Measurements from ENCODE around the gene WWC2.

Gene WWC2

GRCh38 chr4:183266371-183266770 lies 167.3 kb downstream of the WWC2 start:
- TF ChIP-seq NFIC (IDR thresholded peaks at IDR 0.05) (no peak), USF1 (IDR thresholded peaks at IDR 0.05) (no peak), TEAD4 (IDR thresholded peaks at IDR 0.05) (no peak), CEBPB (IDR thresholded peaks at IDR 0.05) (no peak), YY1 (IDR thresholded peaks at IDR 0.05; ENCODE audit: low read depth) (no peak), TAF1 (IDR thresholded peaks at IDR 0.05; ENCODE audit: low read depth) (no peak), FOXM1 (IDR thresholded peaks at IDR 0.05; ENCODE audit: borderline replicate concordance, low read depth) (no peak), ZBTB7A (IDR thresholded peaks at IDR 0.05; ENCODE audit: low read depth) (no peak), TCF12 (IDR thresholded peaks at IDR 0.05; ENCODE audit: low read depth) (no peak), CREB1 (IDR thresholded peaks at IDR 0.05; ENCODE audit: low read depth) (no peak), EP300 (IDR thresholded peaks at IDR 0.05; ENCODE audit: borderline replicate concordance) (no peak)
- TF ChIP-seq, protein P1, sequence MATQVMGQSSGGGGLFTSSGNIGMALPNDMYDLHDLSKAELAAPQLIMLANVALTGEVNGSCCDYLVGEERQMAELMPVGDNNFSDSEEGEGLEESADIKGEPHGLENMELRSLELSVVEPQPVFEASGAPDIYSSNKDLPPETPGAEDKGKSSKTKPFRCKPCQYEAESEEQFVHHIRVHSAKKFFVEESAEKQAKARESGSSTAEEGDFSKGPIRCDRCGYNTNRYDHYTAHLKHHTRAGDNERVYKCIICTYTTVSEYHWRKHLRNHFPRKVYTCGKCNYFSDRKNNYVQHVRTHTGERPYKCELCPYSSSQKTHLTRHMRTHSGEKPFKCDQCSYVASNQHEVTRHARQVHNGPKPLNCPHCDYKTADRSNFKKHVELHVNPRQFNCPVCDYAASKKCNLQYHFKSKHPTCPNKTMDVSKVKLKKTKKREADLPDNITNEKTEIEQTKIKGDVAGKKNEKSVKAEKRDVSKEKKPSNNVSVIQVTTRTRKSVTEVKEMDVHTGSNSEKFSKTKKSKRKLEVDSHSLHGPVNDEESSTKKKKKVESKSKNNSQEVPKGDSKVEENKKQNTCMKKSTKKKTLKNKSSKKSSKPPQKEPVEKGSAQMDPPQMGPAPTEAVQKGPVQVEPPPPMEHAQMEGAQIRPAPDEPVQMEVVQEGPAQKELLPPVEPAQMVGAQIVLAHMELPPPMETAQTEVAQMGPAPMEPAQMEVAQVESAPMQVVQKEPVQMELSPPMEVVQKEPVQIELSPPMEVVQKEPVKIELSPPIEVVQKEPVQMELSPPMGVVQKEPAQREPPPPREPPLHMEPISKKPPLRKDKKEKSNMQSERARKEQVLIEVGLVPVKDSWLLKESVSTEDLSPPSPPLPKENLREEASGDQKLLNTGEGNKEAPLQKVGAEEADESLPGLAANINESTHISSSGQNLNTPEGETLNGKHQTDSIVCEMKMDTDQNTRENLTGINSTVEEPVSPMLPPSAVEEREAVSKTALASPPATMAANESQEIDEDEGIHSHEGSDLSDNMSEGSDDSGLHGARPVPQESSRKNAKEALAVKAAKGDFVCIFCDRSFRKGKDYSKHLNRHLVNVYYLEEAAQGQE (IDR thresholded peaks at IDR 0.05; ENCODE audit: low read depth): no peak

GRCh38 chr4:183268556-183268955 lies 169.5 kb downstream of the WWC2 start:
- TF ChIP-seq EGR1 (IDR thresholded peaks at IDR 0.05) (no peak), YY1 (IDR thresholded peaks at IDR 0.05; ENCODE audit: low read depth) (no peak), CREB1 (IDR thresholded peaks at IDR 0.05; ENCODE audit: low read depth) (no peak), CEBPB (IDR thresholded peaks at IDR 0.05) (no peak), TEAD4 (IDR thresholded peaks at IDR 0.05) (no peak), NFIC (IDR thresholded peaks at IDR 0.05) (no peak), TCF12 (IDR thresholded peaks at IDR 0.05; ENCODE audit: low read depth) (no peak), ZBTB7A (IDR thresholded peaks at IDR 0.05; ENCODE audit: low read depth) (no peak), TAF1 (IDR thresholded peaks at IDR 0.05; ENCODE audit: low read depth) (no peak), EP300 (IDR thresholded peaks at IDR 0.05; ENCODE audit: borderline replicate concordance) (no peak), FOXM1 (IDR thresholded peaks at IDR 0.05; ENCODE audit: borderline replicate concordance, low read depth) (no peak), USF1 (IDR thresholded peaks at IDR 0.05) (no peak), MAX (IDR thresholded peaks at IDR 0.05) (no peak), RAD21 (IDR thresholded peaks at IDR 0.05; ENCODE audit: low read depth) (no peak)
- TF ChIP-seq, protein P1 (IDR thresholded peaks at IDR 0.05; ENCODE audit: low read depth): no peak

DNA sequence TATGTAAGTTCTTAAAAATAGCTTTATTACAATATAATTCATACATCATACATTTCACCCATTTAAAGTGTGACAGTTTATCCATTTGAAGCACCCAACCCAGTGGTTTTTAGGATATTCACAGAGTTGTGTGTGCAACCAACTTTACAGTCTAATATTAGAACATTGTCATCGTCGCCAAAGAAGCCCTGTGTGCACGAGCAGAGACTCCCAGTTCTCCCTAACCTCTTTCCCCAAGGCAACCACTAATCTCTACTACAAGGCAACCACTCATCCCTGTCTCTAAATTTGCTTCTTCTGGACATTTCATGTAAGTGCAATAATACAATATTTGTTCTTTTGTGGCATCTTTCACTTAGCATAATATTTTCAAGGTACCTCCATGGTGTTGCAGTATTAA lies 173.3 kb downstream of the WWC2 start:
- no peak for TF ChIP-seq CREB1 (IDR thresholded peaks at IDR 0.05; ENCODE audit: low read depth)
- no peak for TF ChIP-seq TCF12 (IDR thresholded peaks at IDR 0.05; ENCODE audit: low read depth)
- TF ChIP-seq EP300 (IDR thresholded peaks at IDR 0.05; ENCODE audit: borderline replicate concordance): no peak
- no peak for TF ChIP-seq EGR1 (IDR thresholded peaks at IDR 0.05)
- no peak for TF ChIP-seq FOXM1 (IDR thresholded peaks at IDR 0.05; ENCODE audit: borderline replicate concordance, low read depth)
- TF ChIP-seq MAX (IDR thresholded peaks at IDR 0.05): no peak
- no peak for TF ChIP-seq CEBPB (IDR thresholded peaks at IDR 0.05)
- TF ChIP-seq USF1 (IDR thresholded peaks at IDR 0.05): no peak
- TF ChIP-seq, protein P1 (IDR thresholded peaks at IDR 0.05; ENCODE audit: low read depth): no peak
- no peak for TF ChIP-seq YY1 (IDR thresholded peaks at IDR 0.05; ENCODE audit: low read depth)
- TF ChIP-seq ZBTB7A (IDR thresholded peaks at IDR 0.05; ENCODE audit: low read depth): no peak
- no peak for TF ChIP-seq NFIC (IDR thresholded peaks at IDR 0.05)
- TF ChIP-seq RAD21 (IDR thresholded peaks at IDR 0.05; ENCODE audit: low read depth): no peak
- no peak for TF ChIP-seq TAF1 (IDR thresholded peaks at IDR 0.05; ENCODE audit: low read depth)
- no peak for TF ChIP-seq TEAD4 (IDR thresholded peaks at IDR 0.05)

GRCh38 chr4:183276106-183276505 lies 177.0 kb downstream of the WWC2 start:
- TF ChIP-seq MAX (IDR thresholded peaks at IDR 0.05) (no peak), TEAD4 (IDR thresholded peaks at IDR 0.05) (no peak), RAD21 (IDR thresholded peaks at IDR 0.05; ENCODE audit: low read depth) (no peak), EGR1 (IDR thresholded peaks at IDR 0.05) (no peak), USF1 (IDR thresholded peaks at IDR 0.05) (no peak), YY1 (IDR thresholded peaks at IDR 0.05; ENCODE audit: low read depth) (no peak), TAF1 (IDR thresholded peaks at IDR 0.05; ENCODE audit: low read depth) (no peak)

All from Ishikawa (cell line).